Loucy (cell line): ENCODE results near the gene MTHFD1.

Source experiments
- H2AFZ ChIP-seq: fragments of 200-600 bp; sonication (generic); 2 replicates; pipeline ENCODE4 v1.6.0; 2016; ENCODE audit warnings: antibody characterized with exemption, mild to moderate bottlenecking, low read length, moderate library complexity
- H3F3A ChIP-seq: fragments of 200-600 bp; 2 replicates; pipeline ENCODE4 v1.6.0; 2016; ENCODE audit warnings: antibody characterized with exemption, low read depth, mild to moderate bottlenecking
- H3K27me3 ChIP-seq: fragments of 200-600 bp; sonication (generic); 2 replicates; pipeline ENCODE4 v1.6.1; 2014; ENCODE audit warnings: low read length, mild to moderate bottlenecking; ENCODE audit not compliant: insufficient read depth, poor library complexity, severe bottlenecking
- H3K36me3 ChIP-seq: fragments of 200-600 bp; sonication (generic); 2 replicates; pipeline ENCODE4 v1.6.1; 2016; ENCODE audit warnings: low read length; ENCODE audit not compliant: insufficient read depth
- H3K4me1 ChIP-seq: fragments of 200-600 bp; sonication (generic); 2 replicates; pipeline ENCODE4 v1.5.1; 2014; ENCODE audit warnings: low read length, mild to moderate bottlenecking; ENCODE audit not compliant: insufficient read depth, poor library complexity, severe bottlenecking
- H3K4me2 ChIP-seq: fragments of 200-600 bp; sonication (generic); 2 replicates; pipeline ENCODE4 v1.6.0; 2014; ENCODE audit warnings: antibody characterized with exemption, low read length, low read depth, mild to moderate bottlenecking; ENCODE audit not compliant: poor library complexity, severe bottlenecking
- H3K4me3 ChIP-seq: fragments of 200-600 bp; sonication (generic); 2 replicates; pipeline ENCODE4 v1.5.1; 2014; ENCODE audit warnings: low read length, mild to moderate bottlenecking, mixed read lengths; ENCODE audit not compliant: poor library complexity, severe bottlenecking
- H3K79me2 ChIP-seq: fragments of 200-600 bp; sonication (generic); 2 replicates; pipeline ENCODE4 v1.6.1; 2014; ENCODE audit warnings: low read length; ENCODE audit not compliant: insufficient read depth
- H3K9ac ChIP-seq: fragments of 200-600 bp; sonication (generic); 2 replicates; pipeline ENCODE4 v1.6.0; 2014; ENCODE audit warnings: mild to moderate bottlenecking, low read depth, low read length, moderate library complexity; ENCODE audit not compliant: poor library complexity, severe bottlenecking
- H3K9me2 ChIP-seq: fragments of 200-600 bp; sonication (generic); replicated peaks from 2 replicates; pipeline ENCODE4 v1.6.1; 2016; ENCODE audit warnings: low read depth, low read length, mixed read lengths
- H3K9me3 ChIP-seq: fragments of 200-600 bp; sonication (generic); 2 replicates; pipeline ENCODE4 v1.6.1; 2014; ENCODE audit warnings: mild to moderate bottlenecking, antibody characterized with exemption, low read length, low read depth; ENCODE audit not compliant: insufficient read depth
- H4K20me1 ChIP-seq: fragments of 200-600 bp; sonication (generic); 2 replicates; pipeline ENCODE4 v1.6.0; 2014; ENCODE audit warnings: antibody characterized with exemption, low read length, mild to moderate bottlenecking; ENCODE audit not compliant: insufficient read depth, poor library complexity, severe bottlenecking
- CTCF ChIP-seq: fragments of 200-600 bp; sonication (generic); conservative IDR thresholded peaks from 2 replicates; pipeline ENCODE4 v1.5.1; 2014; ENCODE audit warnings: mild to moderate bottlenecking, antibody characterized with exemption, low read length
- EZH2phosphoT487 ChIP-seq: fragments of 200-600 bp; IDR thresholded peaks from 2 replicates; pipeline ENCODE4 v1.6.1; 2018; ENCODE audit warnings: antibody characterized with exemption, mild to moderate bottlenecking, moderate library complexity, borderline replicate concordance

Gene MTHFD1

GRCh38 chr14:64475585-64476273 is 87.6 kb downstream of the MTHFD1 start:
- no peak for TF ChIP-seq CTCF

GRCh38 chr14:64476438-64476837 is 88.3 kb downstream of the MTHFD1 start:
- H3K9me3 ChIP-seq, result no peaks in the 10 kb centered on the region
- no peaks in the 10 kb centered on the region for H3K36me3 ChIP-seq
- H3K4me2 ChIP-seq, result no peak overlapping the region
- H2AFZ ChIP-seq, result no peak overlapping the region
- TF ChIP-seq CTCF (no peak), EZH2phosphoT487 (no peak)
- H3K27me3 ChIP-seq, result no peaks in the 10 kb centered on the region
- H3K4me3 ChIP-seq, result no peak overlapping the region
- no peaks in the 10 kb centered on the region for H3F3A ChIP-seq
- H3K9me2 ChIP-seq, result no peaks in the 10 kb centered on the region
- H3K4me1 ChIP-seq, result no peaks in the 10 kb centered on the region
- no peaks in the 10 kb centered on the region for H3K79me2 ChIP-seq
- H4K20me1 ChIP-seq, result no peaks in the 10 kb centered on the region
- H3K9ac ChIP-seq, result no peak overlapping the region

More at GRCh38 chr14:64475585-64476273, 87.6 kb downstream of the MTHFD1 start:
- Histone ChIP-seq H3K4me3 (no peak overlapping the region), H3K9ac (no peak overlapping the region), H3K79me2 (no peaks in the 10 kb centered on the region), H3K27me3 (no peaks in the 10 kb centered on the region), H3K4me1 (no peaks in the 10 kb centered on the region), H3K36me3 (no peaks in the 10 kb centered on the region), H4K20me1 (no peaks in the 10 kb centered on the region), H2AFZ (no peak overlapping the region), H3K4me2 (no peak overlapping the region), H3F3A (no peaks in the 10 kb centered on the region), H3K9me2 (no peaks in the 10 kb centered on the region), H3K9me3 (no peaks in the 10 kb centered on the region)

GRCh38 chr14:64478634-64479250 is 90.6 kb downstream of the MTHFD1 start:
- Histone ChIP-seq H3K4me3 (no peak overlapping the region), H4K20me1 (no peaks in the 10 kb centered on the region), H3K9me2 (no peaks in the 10 kb centered on the region), H3K79me2 (no peaks in the 10 kb centered on the region), H3K9ac (no peak overlapping the region), H3K27me3 (no peaks in the 10 kb centered on the region), H3F3A (no peaks in the 10 kb centered on the region), H3K9me3 (no peaks in the 10 kb centered on the region), H3K4me2 (no peak overlapping the region), H3K36me3 (no peaks in the 10 kb centered on the region), H2AFZ (no peak overlapping the region), H3K4me1 (no peaks in the 10 kb centered on the region)
- TF ChIP-seq EZH2phosphoT487 (no peak), CTCF (peak; percentile 67)
